Measurements from ENCODE around the gene ITGA5. TPM values are rescaled to one million over a fixed set of nuclear protein-coding genes. Genes with fewer than 3 reads are reported as not detected.

ITGA5 gene
- total and polyA plus RNA-seq, 2 of the 13 experiments (the other 11 are each of a cell fraction or from before 2014, with no cell fraction given): 0.20 to 0.40 TPM

GRCh38 chr12:54387114-54387467, 32.0 kb downstream of the ITGA5 start (continued):
- TF ChIP-seq CHCHD3 (CRISPR knock-in tag; IDR thresholded peaks at IDR 0.05) (no peak), PAXIP1 (CRISPR knock-in tag; conservative IDR thresholded peaks at IDR 0.05) (no peak), GZF1 (CRISPR knock-in tag; IDR thresholded peaks at IDR 0.05) (no peak), RAD21 (CRISPR knock-in tag; IDR thresholded peaks at IDR 0.05) (no peak)
- TF ChIP-seq, protein P1, sequence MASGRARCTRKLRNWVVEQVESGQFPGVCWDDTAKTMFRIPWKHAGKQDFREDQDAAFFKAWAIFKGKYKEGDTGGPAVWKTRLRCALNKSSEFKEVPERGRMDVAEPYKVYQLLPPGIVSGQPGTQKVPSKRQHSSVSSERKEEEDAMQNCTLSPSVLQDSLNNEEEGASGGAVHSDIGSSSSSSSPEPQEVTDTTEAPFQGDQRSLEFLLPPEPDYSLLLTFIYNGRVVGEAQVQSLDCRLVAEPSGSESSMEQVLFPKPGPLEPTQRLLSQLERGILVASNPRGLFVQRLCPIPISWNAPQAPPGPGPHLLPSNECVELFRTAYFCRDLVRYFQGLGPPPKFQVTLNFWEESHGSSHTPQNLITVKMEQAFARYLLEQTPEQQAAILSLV (CRISPR knock-in tag; IDR thresholded peaks at IDR 0.05; ENCODE audit: borderline replicate concordance): no peak

- in situ Hi-C loops (cut with HindIII; ENCODE audit: extremely low pct_ligation_motif_present, low pct_unique_long_range_greater_than_20kb): no loop called here
- Histone ChIP-seq H3K4me3 (replicated peaks in 1 of 3; ENCODE audit: insufficient read depth in 1 of 3, low read depth in 2 of 3, low read length in 3 of 3) (no peak overlapping the region), H3K27ac (ENCODE audit: extremely low read length, insufficient read depth, low read length) (no peak overlapping the region), H3K79me2 (ENCODE audit: insufficient read depth, low read length) (no peaks in the 10 kb centered on the region), H3K9me3 (ENCODE audit: low read length) (no peaks in the 10 kb centered on the region), H3K4me1 (ENCODE audit: insufficient read depth, low read length) (peaks cover 33% of the 10 kb centered on the region), H4K20me1 (ENCODE audit: insufficient read depth, low read length) (no peaks in the 10 kb centered on the region), H3K4me2 (ENCODE audit: low read depth, low read length) (no peak overlapping the region), H3K27me3 (ENCODE audit: control insufficient read depth in 1 of 2, insufficient read depth in 2 of 2, low read length in 2 of 2) (peaks cover 2 to 7% of the 10 kb centered on the region in 2 experiments; a peak in 4 of 5 replicates), H3K9ac (ENCODE audit: insufficient read depth, low read depth, low read length) (no peak overlapping the region), H2AFZ (ENCODE audit: low read length) (no peak overlapping the region), H3K36me3 (replicated peaks in 1 of 2; ENCODE audit: control insufficient read depth in 1 of 2, insufficient read depth in 2 of 2, low read length in 2 of 2) (no peaks in the 10 kb centered on the region)
- BruUV-seq (replicated peaks): no TSS peak
- intact Hi-C loops (cut with micrococcal nuclease; ENCODE audit: unreplicated experiment): no loop called here
- no peak for FAIRE-seq
- ChIA-PET CTCF (ENCODE audit: low intra/inter-chr PET ratio, low total read pairs) (no interaction called here), POLR2A (no interaction called here)
- ATAC-seq: no peak
- no peak for DNase-seq (ENCODE audit: low spot score)
- WGBS (ENCODE audit: low lambda C conversion rate): 24% methylated on average over 2 of the region's 3 CpGs
- no peak for TF ChIP-seq FOXM1 (CRISPR knock-in tag; IDR thresholded peaks at IDR 0.05)
- TF ChIP-seq ZNF629 (CRISPR knock-in tag; conservative IDR thresholded peaks at IDR 0.05): no peak
- TF ChIP-seq KDM5B (CRISPR knock-in tag; IDR thresholded peaks at IDR 0.05; ENCODE audit: borderline replicate concordance): no peak
- TF ChIP-seq, protein P2, sequence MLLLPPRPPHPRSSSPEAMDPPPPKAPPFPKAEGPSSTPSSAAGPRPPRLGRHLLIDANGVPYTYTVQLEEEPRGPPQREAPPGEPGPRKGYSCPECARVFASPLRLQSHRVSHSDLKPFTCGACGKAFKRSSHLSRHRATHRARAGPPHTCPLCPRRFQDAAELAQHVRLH (CRISPR knock-in tag; IDR thresholded peaks at IDR 0.05; ENCODE audit: borderline replicate concordance, low read depth): no peak
- TF ChIP-seq ZFYVE20 (CRISPR knock-in tag; IDR thresholded peaks at IDR 0.05; ENCODE audit: borderline replicate concordance, low read depth): no peak
- TF ChIP-seq, protein P3, sequence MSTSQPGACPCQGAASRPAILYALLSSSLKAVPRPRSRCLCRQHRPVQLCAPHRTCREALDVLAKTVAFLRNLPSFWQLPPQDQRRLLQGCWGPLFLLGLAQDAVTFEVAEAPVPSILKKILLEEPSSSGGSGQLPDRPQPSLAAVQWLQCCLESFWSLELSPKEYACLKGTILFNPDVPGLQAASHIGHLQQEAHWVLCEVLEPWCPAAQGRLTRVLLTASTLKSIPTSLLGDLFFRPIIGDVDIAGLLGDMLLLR (CRISPR knock-in tag; IDR thresholded peaks at IDR 0.05): no peak
- TF ChIP-seq, protein P4, sequence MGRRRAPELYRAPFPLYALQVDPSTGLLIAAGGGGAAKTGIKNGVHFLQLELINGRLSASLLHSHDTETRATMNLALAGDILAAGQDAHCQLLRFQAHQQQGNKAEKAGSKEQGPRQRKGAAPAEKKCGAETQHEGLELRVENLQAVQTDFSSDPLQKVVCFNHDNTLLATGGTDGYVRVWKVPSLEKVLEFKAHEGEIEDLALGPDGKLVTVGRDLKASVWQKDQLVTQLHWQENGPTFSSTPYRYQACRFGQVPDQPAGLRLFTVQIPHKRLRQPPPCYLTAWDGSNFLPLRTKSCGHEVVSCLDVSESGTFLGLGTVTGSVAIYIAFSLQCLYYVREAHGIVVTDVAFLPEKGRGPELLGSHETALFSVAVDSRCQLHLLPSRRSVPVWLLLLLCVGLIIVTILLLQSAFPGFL (CRISPR knock-in tag; IDR thresholded peaks at IDR 0.05): no peak
- no peak for TF ChIP-seq ZNF644 (CRISPR knock-in tag; IDR thresholded peaks at IDR 0.05; ENCODE audit: low read depth)
- TF ChIP-seq CCAR2 (optimal IDR thresholded peaks at IDR 0.05; ENCODE audit: low read depth, low read length): no peak
- no peak for TF ChIP-seq ZFP36 (IDR thresholded peaks at IDR 0.05; ENCODE audit: borderline replicate concordance, low read depth, low read length, partially characterized antibody)
- no peak for TF ChIP-seq IRF2 (CRISPR knock-in tag; IDR thresholded peaks at IDR 0.05)
- TF ChIP-seq CENPX (CRISPR knock-in tag; IDR thresholded peaks at IDR 0.05): no peak
- TF ChIP-seq NFYC (CRISPR knock-in tag; IDR thresholded peaks at IDR 0.05): no peak
These were observed 32.5 kb downstream of the ITGA5 start for GRCh38 chr12:54386403-54387113.
